Panc1 (cell line): ENCODE data around the gene PIAS1.

ENCODE experiments used
- POLR2AphosphoS5 ChIP-seq: IDR thresholded peaks from 2 replicates; pipeline ENCODE4 v1.6.1; 2012; ENCODE audit warnings: mild to moderate bottlenecking, low read depth, low read length, moderate library complexity
- TF ChIP-seq, protein P1 (sequence below): fragments of 450-650 bp; IDR thresholded peaks from 2 replicates; pipeline ENCODE4 v1.5.1; 2017; ENCODE audit warnings: mild to moderate bottlenecking

DNA sequence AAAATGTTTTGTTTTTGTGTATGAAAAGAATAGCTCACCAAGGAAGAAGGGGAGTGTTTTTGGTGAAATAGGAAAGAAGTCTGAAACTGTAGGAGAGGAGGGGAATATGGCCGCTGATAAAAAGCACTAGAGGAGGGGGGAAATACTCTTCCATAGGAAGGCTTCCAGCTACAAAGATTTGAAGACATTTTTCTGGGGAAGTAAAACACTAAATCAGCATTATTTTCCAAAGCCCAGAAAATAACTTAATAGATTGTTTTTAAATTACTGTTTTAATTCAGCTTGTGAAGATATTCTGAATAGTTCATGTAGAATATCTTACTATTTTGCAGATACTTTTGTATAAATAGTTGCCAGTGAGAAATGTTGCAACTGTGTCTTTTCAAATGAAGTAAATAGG lies 96.1 kb downstream of the PIAS1 start:
- TF ChIP-seq, protein P1, sequence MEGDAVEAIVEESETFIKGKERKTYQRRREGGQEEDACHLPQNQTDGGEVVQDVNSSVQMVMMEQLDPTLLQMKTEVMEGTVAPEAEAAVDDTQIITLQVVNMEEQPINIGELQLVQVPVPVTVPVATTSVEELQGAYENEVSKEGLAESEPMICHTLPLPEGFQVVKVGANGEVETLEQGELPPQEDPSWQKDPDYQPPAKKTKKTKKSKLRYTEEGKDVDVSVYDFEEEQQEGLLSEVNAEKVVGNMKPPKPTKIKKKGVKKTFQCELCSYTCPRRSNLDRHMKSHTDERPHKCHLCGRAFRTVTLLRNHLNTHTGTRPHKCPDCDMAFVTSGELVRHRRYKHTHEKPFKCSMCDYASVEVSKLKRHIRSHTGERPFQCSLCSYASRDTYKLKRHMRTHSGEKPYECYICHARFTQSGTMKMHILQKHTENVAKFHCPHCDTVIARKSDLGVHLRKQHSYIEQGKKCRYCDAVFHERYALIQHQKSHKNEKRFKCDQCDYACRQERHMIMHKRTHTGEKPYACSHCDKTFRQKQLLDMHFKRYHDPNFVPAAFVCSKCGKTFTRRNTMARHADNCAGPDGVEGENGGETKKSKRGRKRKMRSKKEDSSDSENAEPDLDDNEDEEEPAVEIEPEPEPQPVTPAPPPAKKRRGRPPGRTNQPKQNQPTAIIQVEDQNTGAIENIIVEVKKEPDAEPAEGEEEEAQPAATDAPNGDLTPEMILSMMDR = no peak
- no peak for TF ChIP-seq POLR2AphosphoS5
